Measurements from ENCODE around the gene PPBP.
"Not testable (repeated sequence)": the region's sequence is repeated elsewhere in the genome, so short reads cannot be mapped to it uniquely, and the experiment has no call there.

Gene PPBP

GRCh38 chr4:73979407-73979957, 8.5 kb downstream of the PPBP start:
- H3K4me3 ChIP-seq (ENCODE audit: low read length): no peak overlapping the region
- TF ChIP-seq ZNF274 (IDR thresholded peaks at IDR 0.05; ENCODE audit: low read depth, low read length): no peak

DNA sequence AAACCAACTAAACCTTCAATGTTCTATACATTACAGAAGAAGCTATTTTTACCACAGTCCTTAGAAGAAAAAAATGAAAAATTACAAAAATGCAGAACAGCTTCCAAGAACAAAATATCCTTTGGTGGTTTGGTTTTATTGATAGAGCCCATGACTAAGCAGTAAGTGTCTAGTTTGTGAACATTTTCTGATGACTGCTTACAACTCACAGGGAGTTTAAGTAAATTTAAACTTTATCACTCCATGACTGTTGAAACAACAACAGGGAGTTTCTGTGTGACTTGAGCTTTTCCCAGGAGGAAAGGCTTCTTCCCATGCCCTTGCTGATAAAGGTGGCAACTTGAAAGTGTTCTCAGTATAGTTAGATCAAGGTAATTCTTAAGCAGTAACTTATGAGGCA, 9.1 kb downstream of the PPBP start:
- H3K4me3 ChIP-seq (ENCODE audit: low read length): no peak overlapping the region
- TF ChIP-seq ZNF274 (IDR thresholded peaks at IDR 0.05; ENCODE audit: low read depth, low read length): no peak

- TF ChIP-seq ZNF274 (IDR thresholded peaks at IDR 0.05; ENCODE audit: low read depth, low read length): no peak
- no peak overlapping the region for H3K4me3 ChIP-seq (ENCODE audit: low read length)
Measured at GRCh38 chr4:73976716-73977115, 11.3 kb downstream of the PPBP start.

DNA sequence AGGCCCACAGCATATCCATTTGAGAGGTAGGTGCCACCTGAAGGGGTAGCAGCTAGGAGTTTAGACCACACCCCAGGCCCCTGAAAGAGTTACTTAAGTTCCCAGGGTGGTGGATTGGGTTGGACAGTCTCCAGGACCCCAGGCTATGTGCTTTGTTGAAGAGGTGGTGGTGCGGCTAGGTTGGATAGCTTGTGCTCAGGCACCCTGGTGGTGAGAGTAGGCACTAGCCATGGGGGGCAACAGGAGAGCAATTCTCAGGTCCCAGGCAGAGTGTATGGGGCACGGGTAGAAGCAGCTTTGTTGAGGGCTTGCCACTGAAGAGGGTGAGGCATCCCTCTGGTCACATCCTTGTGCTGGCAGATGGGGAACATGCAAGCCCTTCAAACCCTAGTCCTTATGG, 11.8 kb downstream of the PPBP start:
- no peak overlapping the region for H3K4me3 ChIP-seq (ENCODE audit: low read length)
- TF ChIP-seq ZNF274 (IDR thresholded peaks at IDR 0.05; ENCODE audit: low read depth, low read length): no peak

DNA sequence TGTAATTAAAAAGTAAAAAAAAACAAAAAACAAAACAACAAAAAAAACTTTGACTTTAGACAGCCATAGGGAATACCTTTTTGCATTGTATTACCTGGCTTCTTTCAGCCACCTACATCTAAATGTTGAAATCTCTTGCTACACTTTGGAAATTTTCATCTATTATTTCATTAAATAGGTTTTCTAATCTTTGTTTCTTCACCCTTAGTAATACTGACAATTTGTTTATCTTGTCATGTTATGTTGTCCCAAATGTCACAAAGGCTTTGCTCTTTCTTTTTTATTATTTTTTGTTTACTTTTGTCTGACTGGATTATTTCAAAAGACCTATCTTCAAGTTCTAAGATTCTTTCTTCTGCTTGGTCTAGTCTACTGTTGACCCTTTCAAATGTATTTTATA, 13.6 kb downstream of the PPBP start:
- no peak overlapping the region for H3K4me3 ChIP-seq (ENCODE audit: low read length)
- no peak for TF ChIP-seq ZNF274 (IDR thresholded peaks at IDR 0.05; ENCODE audit: low read depth, low read length)

DNA sequence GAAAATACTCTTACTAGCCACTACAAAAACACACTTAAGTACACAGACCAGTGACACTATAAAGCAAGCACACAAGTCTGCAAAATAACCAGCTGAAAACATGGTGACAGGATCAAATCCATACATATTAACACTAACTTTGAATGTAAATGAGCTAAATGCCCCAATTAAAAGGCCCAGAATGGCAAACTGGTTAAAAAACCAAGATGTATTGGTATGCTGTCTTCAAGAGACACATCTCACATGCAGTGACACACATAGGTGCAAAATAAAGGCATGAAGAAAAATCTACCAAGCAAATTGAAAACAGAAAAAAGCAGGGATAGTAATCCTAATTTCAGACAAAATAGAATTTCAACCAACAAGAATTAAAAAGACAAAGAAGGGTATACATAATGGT, 17.0 kb downstream of the PPBP start:
- no peak for TF ChIP-seq ZNF274 (IDR thresholded peaks at IDR 0.05; ENCODE audit: low read depth, low read length)

GRCh38 chr4:73970011-73970410, 18.0 kb downstream of the PPBP start:
- H3K4me3 ChIP-seq (ENCODE audit: low read length): no peak overlapping the region
- TF ChIP-seq ZNF274 (IDR thresholded peaks at IDR 0.05; ENCODE audit: low read depth, low read length): no peak

More for the DNA sequence above, 17.0 kb downstream of the PPBP start:
- H3K4me3 ChIP-seq (ENCODE audit: low read length): no peak overlapping the region

DNA sequence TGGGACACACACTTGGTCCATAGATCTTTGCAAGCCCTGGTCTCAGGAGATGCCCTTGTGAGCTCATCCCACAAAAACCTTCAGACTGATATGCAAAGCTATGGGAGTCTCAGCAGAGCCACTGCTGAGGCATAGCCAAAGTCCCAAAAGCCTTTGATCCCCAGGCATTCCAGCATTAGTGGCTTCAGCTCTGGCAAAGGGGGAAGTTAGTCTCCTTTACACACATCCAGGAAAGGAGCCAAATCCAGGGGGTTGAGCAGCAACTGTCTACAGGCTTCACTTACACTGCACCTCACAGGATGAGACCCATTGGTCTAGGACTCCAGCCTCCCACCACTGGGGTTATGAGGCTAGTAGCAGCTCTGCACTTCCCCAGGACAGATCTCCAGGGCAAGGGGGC, 20.1 kb downstream of the PPBP start:
- no peak for TF ChIP-seq ZNF274 (IDR thresholded peaks at IDR 0.05; ENCODE audit: low read depth, low read length)

GRCh38 chr4:73964862-73965611, 23.0 kb downstream of the PPBP start:
- TF ChIP-seq ZNF274 (IDR thresholded peaks at IDR 0.05; ENCODE audit: low read depth, low read length): no peak
- H3K4me3 ChIP-seq (ENCODE audit: low read length): no peak overlapping the region

More for the DNA sequence above, 20.1 kb downstream of the PPBP start:
- H3K4me3 ChIP-seq (ENCODE audit: low read length): no peak overlapping the region

- TF ChIP-seq ZNF274 (IDR thresholded peaks at IDR 0.05; ENCODE audit: low read depth, low read length): no peak
- no peak overlapping the region for H3K4me3 ChIP-seq (ENCODE audit: low read length)
Measured at GRCh38 chr4:73962724-73963123, 25.3 kb downstream of the PPBP start.

GRCh38 chr4:73959041-73959440, 28.9 kb downstream of the PPBP start:
- H3K4me3 ChIP-seq (ENCODE audit: low read length): not testable (repeated sequence)

GRCh38 chr4:73952352-73952751, 35.6 kb downstream of the PPBP start:
- no peak overlapping the region for H3K4me3 ChIP-seq (ENCODE audit: low read length)
- TF ChIP-seq ZNF274 (IDR thresholded peaks at IDR 0.05; ENCODE audit: low read depth, low read length): no peak

DNA sequence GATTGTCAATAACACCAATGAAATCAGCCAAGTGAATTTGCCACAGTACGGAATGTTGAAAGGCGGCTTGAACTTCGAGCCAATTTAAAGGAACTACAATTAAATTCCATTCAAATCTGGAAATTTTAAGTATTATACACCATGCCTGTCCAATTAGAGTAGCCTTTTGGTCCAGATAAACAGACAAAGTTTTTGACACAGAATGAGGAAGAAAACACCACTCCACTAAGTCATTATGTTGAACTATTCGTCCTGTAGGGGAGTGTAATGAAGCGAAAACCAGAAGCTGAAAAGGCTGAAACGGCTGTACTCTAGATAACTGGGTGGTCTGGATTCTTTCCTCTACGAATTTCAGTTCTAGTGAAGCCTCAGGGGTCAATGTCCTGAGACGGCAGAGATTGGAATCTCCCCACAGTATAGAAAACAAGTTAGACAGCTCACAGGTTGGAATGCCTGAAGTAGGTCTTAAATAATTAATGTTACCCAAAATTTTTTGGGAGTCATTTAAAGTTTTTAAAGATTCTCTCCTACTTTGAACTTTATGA, 37.5 kb downstream of the PPBP start:
- H3K4me3 ChIP-seq (ENCODE audit: low read length): not testable (repeated sequence)

DNA sequence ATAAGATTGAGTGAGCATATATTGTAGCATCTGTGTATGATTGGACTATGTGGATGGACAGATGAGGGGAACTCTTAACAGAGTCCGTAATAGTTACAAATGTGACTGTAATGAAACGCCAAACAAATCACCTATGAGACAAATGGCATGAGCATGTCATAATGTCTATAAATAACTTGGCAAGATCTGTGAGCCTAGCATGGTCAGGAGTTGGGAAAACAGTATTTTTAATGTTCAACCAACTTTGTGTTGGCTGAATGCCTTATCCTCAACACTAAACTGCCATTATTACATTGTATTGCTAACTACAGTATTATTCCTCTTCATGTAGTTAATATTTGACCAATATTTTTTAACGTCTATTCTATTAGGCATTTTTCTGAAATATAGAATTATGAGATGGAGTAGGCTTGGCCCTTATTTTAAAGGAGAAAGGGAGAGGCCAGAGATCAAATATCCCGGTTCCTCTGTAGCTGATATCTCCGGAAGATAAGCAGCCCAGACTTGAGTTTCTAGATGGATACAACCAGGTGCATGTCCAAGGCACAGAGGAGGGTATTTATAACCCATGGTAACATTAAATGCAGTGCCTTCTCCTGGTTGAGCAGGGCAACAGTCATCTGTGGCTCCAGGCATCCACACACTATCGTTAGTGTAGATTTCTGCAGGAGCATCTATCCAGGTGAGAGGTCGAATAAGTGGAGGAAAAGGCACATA, 38.8 kb downstream of the PPBP start:
- no peak overlapping the region for H3K4me3 ChIP-seq (ENCODE audit: low read length)
- TF ChIP-seq ZNF274 (IDR thresholded peaks at IDR 0.05; ENCODE audit: low read depth, low read length): no peak

DNA sequence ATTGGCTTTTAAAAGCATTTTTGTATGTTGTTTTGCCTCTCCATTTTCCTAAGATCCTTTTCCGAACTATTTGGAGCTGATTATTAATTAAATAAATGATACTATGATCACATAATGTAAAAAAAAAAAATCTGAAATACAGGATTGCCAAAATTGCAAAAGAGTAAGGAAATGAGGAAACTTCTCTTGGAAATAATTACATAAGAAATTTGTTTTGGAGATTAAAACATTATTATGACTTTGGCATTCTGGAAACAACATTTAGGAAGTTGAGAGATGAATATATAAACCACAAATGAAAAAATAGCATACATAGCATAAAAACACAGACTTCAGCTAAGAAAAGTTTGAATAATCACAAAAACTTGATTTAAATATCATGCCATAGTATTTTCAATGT, 39.7 kb downstream of the PPBP start:
- H3K4me3 ChIP-seq (ENCODE audit: low read length): no peak overlapping the region
- no peak for TF ChIP-seq ZNF274 (IDR thresholded peaks at IDR 0.05; ENCODE audit: low read depth, low read length)

Data from GM08714 (cell line).